IMR-90 (cell line): ENCODE results near the gene VPS18. TPM values are rescaled to one million over a fixed set of nuclear protein-coding genes. Genes with fewer than 3 reads are reported as not detected.

Experiments
- CHD1 ChIP-seq: IDR thresholded peaks from 2 replicates; pipeline ENCODE4 v1.6.1; 2012; ENCODE audit warnings: low read depth, low read length, improper control_type of control experiment
- RCOR1 ChIP-seq: IDR thresholded peaks from 2 replicates; pipeline ENCODE4 v1.6.1; 2012; ENCODE audit warnings: mild to moderate bottlenecking, low read length, improper control_type of control experiment; ENCODE audit not compliant: insufficient replicate concordance
- RFX5 ChIP-seq: IDR thresholded peaks from 2 replicates; pipeline ENCODE4 v1.8.0; 2012; ENCODE audit warnings: low read depth, mild to moderate bottlenecking, low read length, moderate library complexity
- microRNA-seq, 2 experiments: library from miRNA; stranded (forward) in 1 of 2; unstranded in 1 of 2; fragments of 10-50 nt in 1 of 2; fragments of <30 nt in 1 of 2; gene quantifications in 1 of 2; microRNA quantifications in 1 of 2; one replicate each; pipeline versions ENCODE3 to v1.1.0; 2013 to 2020; ENCODE audit not compliant: insufficient read depth in 1 of 2, insufficient read length in 1 of 2, unreplicated experiment in 1 of 2
- polyA plus RNA-seq, 3 experiments: library from polyadenylated mRNA; depleted of rRNA; stranded (reverse); fragments of >200 nt; gene quantifications; 2 replicates each; pipeline ENCODE4 v1.2.3, GENCODE V29; 2012; ENCODE audit warnings: low replicate concordance in 1 of 3
- small RNA-seq, 5 experiments: library from RNA; depleted of rRNA; stranded (forward); fragments of <200 nt; gene quantifications; one replicate each; pipeline ENCODE3, GENCODE V24; 2012
- total RNA-seq: library from RNA; depleted of rRNA; stranded (reverse); fragments of >200 nt; gene quantifications from 2 replicates; pipeline ENCODE4 v1.2.3, GENCODE V29; 2012; rRNA removed

Gene VPS18
- total and polyA plus RNA-seq, 2 of the 4 experiments (the other 2 are of a cell fraction) = 19.3 to 32.3 TPM

DNA sequence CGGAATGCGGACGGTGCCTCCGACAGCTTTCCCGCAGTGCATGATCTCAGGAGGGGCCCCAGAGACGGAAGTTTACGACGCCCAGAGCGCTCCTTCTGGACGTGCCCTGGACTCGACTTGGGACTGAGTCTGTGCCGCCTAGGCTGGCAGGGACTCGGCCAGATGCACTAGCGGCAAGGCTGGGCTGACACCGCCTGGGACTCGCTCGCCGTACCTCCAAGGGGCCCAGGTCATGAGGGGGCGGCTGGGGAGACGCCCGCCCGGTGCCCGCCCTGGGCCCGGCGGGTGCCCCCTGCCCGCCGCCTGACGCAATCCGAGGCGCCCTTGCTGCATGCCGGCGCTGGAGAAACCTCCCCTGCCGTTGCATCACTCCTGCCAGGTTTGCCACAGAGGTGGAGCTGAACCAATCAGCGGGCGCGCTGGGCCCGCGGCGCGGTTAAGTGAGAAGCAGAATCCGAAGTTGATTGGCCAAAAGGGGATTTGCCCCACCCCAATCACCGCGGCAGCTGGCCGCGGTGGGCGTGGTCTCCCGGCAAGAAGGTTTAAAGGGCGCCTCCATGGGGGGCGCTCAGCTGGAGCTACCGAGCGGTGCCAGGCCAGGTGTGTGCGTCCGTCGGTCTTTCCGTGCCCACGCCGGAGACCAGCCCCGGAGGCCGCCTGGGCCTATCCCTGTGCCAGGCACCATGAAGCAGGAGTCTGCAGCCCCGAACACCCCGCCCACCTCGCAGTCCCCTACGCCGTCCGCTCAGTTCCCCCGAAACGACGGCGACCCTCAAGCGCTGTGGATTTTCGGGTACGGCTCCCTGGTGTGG is 58.9 kb downstream of the VPS18 start, which contains the start of gene CHAC1 (continued):
- TF ChIP-seq RCOR1 = no peak
- TF ChIP-seq CHD1 = no peak
- no peak for TF ChIP-seq RFX5

Small RNA genes within 50 kb of the gene (microRNA-seq; reads per million reads assigned to microRNA genes)
- gene AC025166.1 (ENCODE audit: insufficient read depth, insufficient read length) (not detected), gene ISCA1P4 (ENCODE audit: insufficient read depth, insufficient read length) (not detected)

Small RNA genes within 50 kb of the gene (small RNA-seq; reads per million reads assigned to genes)
- gene AC025166.1 (0 reads per million in 5 experiments), gene ISCA1P4 (0 reads per million in 5 experiments)

Other genes with a start within 250 kb of the VPS18 start
- gene RAD51, start 199.3 kb upstream of the VPS18 start, total RNA-seq = 7.8 and 8.4 TPM in 2 replicates
- gene RAD51, start 199.3 kb upstream of the VPS18 start, polyA plus RNA-seq (2012; rRNA removed) = 6.5 and 6.8 TPM in 2 replicates
- gene RMDN3, start 139.2 kb upstream of the VPS18 start, total RNA-seq = 14.7 and 17.5 TPM in 2 replicates
- 23.4 and 25.7 TPM in 2 replicates for gene RMDN3, start 139.2 kb upstream of the VPS18 start, polyA plus RNA-seq (2012; rRNA removed)
- gene GCHFR, start 130.4 kb upstream of the VPS18 start, total RNA-seq = 1.4 and 2.3 TPM in 2 replicates
- 6.5 and 6.8 TPM in 2 replicates for gene GCHFR, start 130.4 kb upstream of the VPS18 start, polyA plus RNA-seq (2012; rRNA removed)
- under 0.01 TPM in 1 of 2 replicates, not detected in the other for gene C15orf62, start 124.5 kb upstream of the VPS18 start, total RNA-seq
- gene C15orf62, start 124.5 kb upstream of the VPS18 start, polyA plus RNA-seq (2012; rRNA removed) = not detected in 2 replicates
- gene ZFYVE19, start 87.4 kb upstream of the VPS18 start, total RNA-seq = 22.6 and 22.8 TPM in 2 replicates
- 27.3 and 29.6 TPM in 2 replicates for gene ZFYVE19, start 87.4 kb upstream of the VPS18 start, polyA plus RNA-seq (2012; rRNA removed)
- gene DNAJC17, start 87.0 kb upstream of the VPS18 start, total RNA-seq = 58.3 and 107 TPM in 2 replicates
- gene DNAJC17, start 87.0 kb upstream of the VPS18 start, polyA plus RNA-seq (2012; rRNA removed) = 58.6 and 77.1 TPM in 2 replicates
- not detected in 2 replicates for gene PPP1R14D, start 65.7 kb upstream of the VPS18 start, total RNA-seq
- gene PPP1R14D, start 65.7 kb upstream of the VPS18 start, polyA plus RNA-seq (2012; rRNA removed) = not detected in 2 replicates
- gene SPINT1, start 50.4 kb upstream of the VPS18 start, total RNA-seq = 0.56 and 0.90 TPM in 2 replicates
- gene SPINT1, start 50.4 kb upstream of the VPS18 start, polyA plus RNA-seq (2012; rRNA removed) = 1.8 and 2.1 TPM in 2 replicates
- not detected in 2 replicates for gene RHOV, start 20.2 kb upstream of the VPS18 start, total RNA-seq
- 0.07 and 0.10 TPM in 2 replicates for gene RHOV, start 20.2 kb upstream of the VPS18 start, polyA plus RNA-seq (2012; rRNA removed)
- gene DLL4, start 34.9 kb downstream of the VPS18 start, total RNA-seq = 1.7 and 1.8 TPM in 2 replicates
- gene DLL4, start 34.9 kb downstream of the VPS18 start, polyA plus RNA-seq (2012; rRNA removed) = 3.4 and 3.6 TPM in 2 replicates
- gene CHAC1, start 59.0 kb downstream of the VPS18 start, total RNA-seq = 41.9 and 51.3 TPM in 2 replicates
- gene CHAC1, start 59.0 kb downstream of the VPS18 start, polyA plus RNA-seq (2012; rRNA removed) = 72.5 and 77.8 TPM in 2 replicates
- 13.3 and 15.6 TPM in 2 replicates for gene INO80, start 221.8 kb downstream of the VPS18 start, total RNA-seq
- gene INO80, start 221.8 kb downstream of the VPS18 start, polyA plus RNA-seq (2012; rRNA removed) = 6.0 and 7.1 TPM in 2 replicates